ENCODE measurements around the gene PPP2R2B. TPM values are rescaled to one million over a fixed set of nuclear protein-coding genes. Genes with fewer than 3 reads are reported as not detected.

PPP2R2B gene
- total and polyA plus RNA-seq, 2 of the 4 experiments (the other 2 are of a cell fraction) = not detected

DNA sequence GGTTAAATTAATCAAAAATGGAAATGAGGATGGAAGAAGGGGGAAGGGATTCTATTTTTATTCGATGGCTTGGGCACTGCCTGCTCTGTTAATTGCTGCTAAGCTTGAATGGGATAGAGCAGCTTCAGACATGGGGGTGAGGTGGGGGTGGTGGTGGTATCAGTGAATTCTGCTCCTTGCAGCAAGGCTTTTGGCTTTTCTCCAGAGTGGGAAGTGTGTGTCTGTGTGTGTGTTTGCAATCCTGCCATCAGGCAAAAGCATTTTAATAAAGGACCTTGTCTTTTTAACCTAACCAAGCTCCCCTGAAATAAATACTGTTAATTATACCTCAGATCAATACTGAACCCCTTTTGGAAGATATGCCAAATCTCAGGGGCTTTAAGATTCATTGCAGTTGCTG lies 251.6 kb downstream of the PPP2R2B start:
- Histone ChIP-seq H2AFZ (replicated peaks; ENCODE audit: low read length, poor library complexity) (no peak overlapping the region), H3K14ac (replicated peaks; ENCODE audit: low read depth, low read length) (no peak overlapping the region), H4K91ac (ENCODE audit: insufficient read depth, low read depth, low read length) (no peak overlapping the region), H2BK20ac (ENCODE audit: low read depth, low read length) (no peak overlapping the region), H3K23ac (ENCODE audit: low read depth, low read length) (no peak overlapping the region), H3K27ac (ENCODE audit: insufficient read depth, low read length) (no peak overlapping the region), H3K36me3 (ENCODE audit: control insufficient read depth, insufficient read depth, low read length) (no peaks in the 10 kb centered on the region), H4K8ac (ENCODE audit: low read depth in 2 of 2, low read length in 2 of 2) (no peak overlapping the region), H2AK9ac (replicated peaks; ENCODE audit: low read depth, low read length, poor library complexity) (no peak overlapping the region), H2BK5ac (ENCODE audit: low read depth, low read length, poor library complexity, severe bottlenecking) (no peak overlapping the region), H3K27me3 (ENCODE audit: control insufficient read depth, insufficient read depth, low read length) (no peaks in the 10 kb centered on the region), H4K20me1 (ENCODE audit: insufficient read depth, low read length) (no peaks in the 10 kb centered on the region), H3K18ac (ENCODE audit: low read depth, low read length) (no peak overlapping the region), H2BK15ac (ENCODE audit: low read depth, low read length) (no peak overlapping the region), H3K4me1 (ENCODE audit: control insufficient read depth, insufficient read depth, low read length) (no peaks in the 10 kb centered on the region), H2AK5ac (ENCODE audit: low read depth, low read length) (no peak overlapping the region), H3K56ac (ENCODE audit: extremely low read depth, insufficient read depth, low read length) (no peak overlapping the region), H3K9ac (ENCODE audit: low read depth, low read length) (no peak overlapping the region), H3K79me1 (ENCODE audit: low read depth in 1 of 2, low read length in 2 of 2) (no peaks in the 10 kb centered on the region), H3K4ac (ENCODE audit: low read depth, low read length) (no peak overlapping the region), H3K4me2 (ENCODE audit: low read depth, low read length) (no peak overlapping the region), H4K5ac (ENCODE audit: low read depth, low read length) (no peak overlapping the region), H3K9me3 (ENCODE audit: control insufficient read depth, insufficient read depth, low read length) (no peaks in the 10 kb centered on the region), H3K4me3 (ENCODE audit: insufficient read depth, low read depth, low read length) (no peak overlapping the region), H3K9me1 (ENCODE audit: insufficient read depth, low read length) (no peaks in the 10 kb centered on the region), H2BK120ac (ENCODE audit: low read depth, low read length) (no peak overlapping the region)
- BruUV-seq (replicated peaks) = no TSS peak
- ChIA-PET CTCF (no interaction called here), POLR2A (ENCODE audit: unreplicated experiment) (no interaction called here)
- TF ChIP-seq POLR2A (IDR thresholded peaks at IDR 0.05; ENCODE audit: low read depth, low read length) (no peak), NFE2L2 (IDR thresholded peaks at IDR 0.05; ENCODE audit: low read depth, low read length) (no peak), BHLHE40 (IDR thresholded peaks at IDR 0.05; ENCODE audit: low read depth, low read length) (no peak), RAD21 (IDR thresholded peaks at IDR 0.05; ENCODE audit: low read length) (no peak), CHD1 (IDR thresholded peaks at IDR 0.05; ENCODE audit: low read depth, low read length) (no peak)
- TF ChIP-seq, protein P1, sequence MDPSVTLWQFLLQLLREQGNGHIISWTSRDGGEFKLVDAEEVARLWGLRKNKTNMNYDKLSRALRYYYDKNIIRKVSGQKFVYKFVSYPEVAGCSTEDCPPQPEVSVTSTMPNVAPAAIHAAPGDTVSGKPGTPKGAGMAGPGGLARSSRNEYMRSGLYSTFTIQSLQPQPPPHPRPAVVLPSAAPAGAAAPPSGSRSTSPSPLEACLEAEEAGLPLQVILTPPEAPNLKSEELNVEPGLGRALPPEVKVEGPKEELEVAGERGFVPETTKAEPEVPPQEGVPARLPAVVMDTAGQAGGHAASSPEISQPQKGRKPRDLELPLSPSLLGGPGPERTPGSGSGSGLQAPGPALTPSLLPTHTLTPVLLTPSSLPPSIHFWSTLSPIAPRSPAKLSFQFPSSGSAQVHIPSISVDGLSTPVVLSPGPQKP (IDR thresholded peaks at IDR 0.05; ENCODE audit: borderline replicate concordance, low read depth, low read length) = no peak
- WGBS, 2 experiments (ENCODE audit: extremely low coverage in 2 of 2, insufficient read length in 1 of 2) = no CpG with 5 or more reads among the region's 1 CpG
- no peak for ATAC-seq (ENCODE audit: low read depth)
- DNase-seq = no peak
- intact Hi-C loops (cut with micrococcal nuclease) = no loop called here
- in situ Hi-C loops (cut with MboI; ENCODE audit: low sequenced_read_pairs) = no loop called here
- dilution Hi-C loops (cut with HindIII; ENCODE audit: low sequenced_read_pairs, unreplicated experiment) = no loop called here
